ENCODE results near the gene MLLT1.

MLLT1 gene

DNA sequence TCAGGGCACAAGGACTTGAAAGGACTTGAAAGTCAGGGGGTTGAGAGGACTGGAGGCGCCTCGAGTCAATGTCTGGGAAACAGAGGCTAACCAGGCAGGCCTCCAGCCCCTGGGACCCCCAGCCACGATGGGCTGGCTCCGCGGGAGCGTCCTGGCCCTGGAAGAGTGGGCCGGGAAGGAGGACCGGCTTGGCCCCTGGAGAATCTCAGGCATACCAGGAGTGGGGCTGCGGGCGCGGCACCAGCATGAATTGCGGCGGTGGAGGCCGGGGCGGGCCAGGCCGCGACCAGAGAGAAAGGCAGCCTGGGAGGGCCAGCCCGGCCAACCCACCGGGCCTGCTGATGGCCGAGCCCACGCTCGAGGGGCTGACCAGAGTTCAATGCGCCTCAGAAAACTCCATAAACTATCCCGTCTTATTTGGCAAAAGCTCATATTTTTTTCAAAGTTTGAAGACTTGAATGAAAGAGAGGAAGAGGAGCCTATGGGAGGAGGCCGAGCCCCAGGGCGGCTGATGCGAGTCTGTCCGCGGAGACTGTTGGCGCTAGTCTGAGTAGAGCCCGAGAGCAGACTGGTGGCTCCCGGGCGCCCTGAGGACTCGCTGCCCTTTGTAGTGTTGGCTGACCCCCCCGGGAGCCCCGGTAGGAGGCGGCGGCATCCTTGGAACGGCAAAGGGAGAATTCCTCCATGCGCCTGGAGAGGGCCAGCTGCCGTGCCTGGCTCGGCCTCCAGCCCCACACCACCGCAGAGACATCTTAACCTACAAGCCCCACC is 68.0 kb downstream of the MLLT1 start:
- H3K4me3 ChIP-seq (IDR thresholded peaks at IDR 0.05; ENCODE audit: insufficient read depth, low read depth, low read length), result no peak overlapping the region
- no peaks in the 10 kb centered on the region for H4K20me1 ChIP-seq (ENCODE audit: insufficient read depth)
- H3K4me2 ChIP-seq, result no peak overlapping the region
- H3K9ac ChIP-seq, result no peak overlapping the region
- H3K79me2 ChIP-seq (ENCODE audit: insufficient read depth, low read depth), result no peaks in the 10 kb centered on the region
- H2AFZ ChIP-seq (ENCODE audit: low read depth), result no peak overlapping the region
- TF ChIP-seq, protein P1, sequence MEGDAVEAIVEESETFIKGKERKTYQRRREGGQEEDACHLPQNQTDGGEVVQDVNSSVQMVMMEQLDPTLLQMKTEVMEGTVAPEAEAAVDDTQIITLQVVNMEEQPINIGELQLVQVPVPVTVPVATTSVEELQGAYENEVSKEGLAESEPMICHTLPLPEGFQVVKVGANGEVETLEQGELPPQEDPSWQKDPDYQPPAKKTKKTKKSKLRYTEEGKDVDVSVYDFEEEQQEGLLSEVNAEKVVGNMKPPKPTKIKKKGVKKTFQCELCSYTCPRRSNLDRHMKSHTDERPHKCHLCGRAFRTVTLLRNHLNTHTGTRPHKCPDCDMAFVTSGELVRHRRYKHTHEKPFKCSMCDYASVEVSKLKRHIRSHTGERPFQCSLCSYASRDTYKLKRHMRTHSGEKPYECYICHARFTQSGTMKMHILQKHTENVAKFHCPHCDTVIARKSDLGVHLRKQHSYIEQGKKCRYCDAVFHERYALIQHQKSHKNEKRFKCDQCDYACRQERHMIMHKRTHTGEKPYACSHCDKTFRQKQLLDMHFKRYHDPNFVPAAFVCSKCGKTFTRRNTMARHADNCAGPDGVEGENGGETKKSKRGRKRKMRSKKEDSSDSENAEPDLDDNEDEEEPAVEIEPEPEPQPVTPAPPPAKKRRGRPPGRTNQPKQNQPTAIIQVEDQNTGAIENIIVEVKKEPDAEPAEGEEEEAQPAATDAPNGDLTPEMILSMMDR (conservative IDR thresholded peaks at IDR 0.05; ENCODE audit: low read depth, low read length), result no peak
- H3K36me3 ChIP-seq (ENCODE audit: insufficient read depth), result no peaks in the 10 kb centered on the region
- no peaks in the 10 kb centered on the region for H3K4me1 ChIP-seq (ENCODE audit: low read depth, poor library complexity, severe bottlenecking)
- no peak overlapping the region for H3K27ac ChIP-seq
- no peaks in the 10 kb centered on the region for H3K27me3 ChIP-seq (ENCODE audit: insufficient read depth, low read depth)

DNA sequence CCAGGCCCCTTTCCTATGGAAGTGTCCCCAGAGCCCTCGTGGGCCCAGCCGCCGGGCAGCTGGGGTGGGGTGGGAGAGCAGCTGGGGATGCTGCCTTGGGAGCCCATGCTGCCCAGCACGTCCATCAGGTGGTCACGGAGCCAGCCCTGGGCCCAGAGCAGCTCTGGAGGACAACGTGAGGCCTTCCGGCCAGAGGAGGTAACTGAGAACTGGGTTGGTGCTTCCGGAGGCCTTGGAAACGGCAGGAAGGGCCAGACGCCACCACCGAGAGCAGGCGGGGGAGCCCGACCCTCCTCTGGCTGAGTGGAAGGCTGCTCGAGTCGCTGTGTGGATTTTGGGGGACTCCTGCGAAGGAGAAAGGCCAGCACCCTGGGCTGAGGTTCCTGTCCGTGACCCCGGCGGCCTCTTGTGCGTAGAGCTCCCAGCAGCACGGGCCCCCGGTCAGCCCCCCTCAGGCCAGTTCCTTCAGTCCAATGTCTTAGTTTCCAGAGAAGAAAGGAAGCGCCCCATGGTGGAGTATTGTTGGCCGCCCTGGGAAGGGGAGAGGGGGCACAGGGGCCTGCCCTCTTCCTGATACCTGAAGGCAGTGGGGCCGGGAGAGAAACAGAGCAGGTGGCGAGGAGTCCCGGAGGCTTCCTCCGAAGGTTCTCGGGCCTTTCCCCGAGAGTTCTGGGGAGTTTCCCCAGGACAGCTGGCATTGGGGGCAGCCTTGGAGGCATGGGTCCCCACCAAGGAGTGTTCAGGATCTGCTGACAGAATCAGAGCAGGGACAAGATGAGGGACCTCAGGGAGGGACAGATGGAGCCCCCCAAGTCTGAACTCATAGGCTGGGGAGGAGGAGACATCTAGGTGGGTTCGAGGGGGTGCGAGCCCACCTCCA is 68.8 kb downstream of the MLLT1 start:
- no peak overlapping the region for H2AFZ ChIP-seq (ENCODE audit: low read depth)
- no peak overlapping the region for H3K9ac ChIP-seq
- no peak overlapping the region for H3K27ac ChIP-seq
- H4K20me1 ChIP-seq (ENCODE audit: insufficient read depth), result no peaks in the 10 kb centered on the region
- H3K79me2 ChIP-seq (ENCODE audit: insufficient read depth, low read depth), result no peaks in the 10 kb centered on the region
- H3K36me3 ChIP-seq (ENCODE audit: insufficient read depth), result no peaks in the 10 kb centered on the region
- no peak overlapping the region for H3K4me3 ChIP-seq (IDR thresholded peaks at IDR 0.05; ENCODE audit: insufficient read depth, low read depth, low read length)
- H3K4me1 ChIP-seq (ENCODE audit: low read depth, poor library complexity, severe bottlenecking), result no peaks in the 10 kb centered on the region
- TF ChIP-seq, protein P1 (conservative IDR thresholded peaks at IDR 0.05; ENCODE audit: low read depth, low read length), result no peak
- no peaks in the 10 kb centered on the region for H3K27me3 ChIP-seq (ENCODE audit: insufficient read depth, low read depth)
- no peak overlapping the region for H3K4me2 ChIP-seq

DNA sequence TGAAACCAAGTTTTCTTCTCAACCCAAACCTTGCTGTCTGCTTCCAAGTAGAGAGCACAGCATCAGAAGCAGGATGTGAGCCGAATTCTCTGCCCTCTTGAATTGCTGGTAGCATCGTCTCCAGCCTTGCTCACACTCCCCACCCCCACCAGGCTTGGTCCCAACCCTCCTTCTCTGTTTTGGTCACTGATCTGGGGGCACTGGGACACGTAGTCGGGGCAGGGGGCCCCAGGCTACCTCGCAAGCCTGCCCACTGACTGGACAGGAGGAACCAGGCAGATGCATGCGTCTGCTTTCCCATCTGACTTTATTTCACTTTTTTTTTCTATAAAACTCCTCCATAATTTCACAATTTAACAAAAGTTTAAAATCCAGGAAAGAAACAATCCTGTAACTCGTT is 69.7 kb downstream of the MLLT1 start:
- H3K9ac ChIP-seq, result no peak overlapping the region
- H2AFZ ChIP-seq (ENCODE audit: low read depth), result no peak overlapping the region

DNA sequence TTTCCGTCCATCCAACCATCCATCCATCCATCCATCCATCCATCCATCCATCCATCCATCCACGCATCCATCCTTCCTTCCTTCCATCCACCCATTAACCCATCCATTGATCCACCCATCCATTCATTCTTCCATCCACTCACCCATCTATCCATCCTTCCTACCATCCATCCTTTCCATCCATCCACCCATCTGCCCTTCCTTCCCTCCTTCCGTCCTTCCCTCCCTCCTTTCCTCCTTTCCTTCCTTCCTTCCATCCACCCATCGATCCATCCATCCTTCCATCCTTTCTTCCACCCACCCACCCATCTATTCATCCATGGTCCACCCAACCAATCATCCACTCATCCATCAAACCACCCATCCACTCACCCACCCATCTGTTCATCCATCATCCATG is 70.1 kb downstream of the MLLT1 start:
- Histone ChIP-seq H3K79me2 (ENCODE audit: insufficient read depth, low read depth) (no peaks in the 10 kb centered on the region), H3K4me1 (ENCODE audit: low read depth, poor library complexity, severe bottlenecking) (no peaks in the 10 kb centered on the region), H2AFZ (ENCODE audit: low read depth) (no peak overlapping the region), H3K36me3 (ENCODE audit: insufficient read depth) (no peaks in the 10 kb centered on the region), H3K27me3 (ENCODE audit: insufficient read depth, low read depth) (no peaks in the 10 kb centered on the region), H3K4me2 (no peak overlapping the region), H3K27ac (no peak overlapping the region), H4K20me1 (ENCODE audit: insufficient read depth) (no peaks in the 10 kb centered on the region), H3K9ac (no peak overlapping the region), H3K4me3 (IDR thresholded peaks at IDR 0.05; ENCODE audit: insufficient read depth, low read depth, low read length) (no peak overlapping the region)
- TF ChIP-seq, protein P1 (conservative IDR thresholded peaks at IDR 0.05; ENCODE audit: low read depth, low read length), result no peak

More for the DNA sequence above, 69.7 kb downstream of the MLLT1 start:
- Histone ChIP-seq H3K4me3 (IDR thresholded peaks at IDR 0.05; ENCODE audit: insufficient read depth, low read depth, low read length) (no peak overlapping the region), H3K4me1 (ENCODE audit: low read depth, poor library complexity, severe bottlenecking) (no peaks in the 10 kb centered on the region), H3K79me2 (ENCODE audit: insufficient read depth, low read depth) (no peaks in the 10 kb centered on the region), H4K20me1 (ENCODE audit: insufficient read depth) (no peaks in the 10 kb centered on the region), H3K36me3 (ENCODE audit: insufficient read depth) (no peaks in the 10 kb centered on the region), H3K27ac (no peak overlapping the region), H3K4me2 (no peak overlapping the region), H3K27me3 (ENCODE audit: insufficient read depth, low read depth) (no peaks in the 10 kb centered on the region)
- TF ChIP-seq, protein P1 (conservative IDR thresholded peaks at IDR 0.05; ENCODE audit: low read depth, low read length), result no peak
